UCSD-AML1 (cell line): ENCODE measurements around the gene LUC7L.
A peak's percentile ranks its signal among the peaks of the same experiment; 100 is the strongest.
"Not testable (repeated sequence)": the region's sequence is repeated elsewhere in the genome, so short reads cannot be mapped to it uniquely, and the experiment has no call there.

Source experiments
- DNase-seq: peaks from one replicate; lab custom pipeline; 2025; ENCODE audit not compliant: unreplicated experiment; lab: John Stamatoyannopoulos, UW

Gene LUC7L

DNA sequence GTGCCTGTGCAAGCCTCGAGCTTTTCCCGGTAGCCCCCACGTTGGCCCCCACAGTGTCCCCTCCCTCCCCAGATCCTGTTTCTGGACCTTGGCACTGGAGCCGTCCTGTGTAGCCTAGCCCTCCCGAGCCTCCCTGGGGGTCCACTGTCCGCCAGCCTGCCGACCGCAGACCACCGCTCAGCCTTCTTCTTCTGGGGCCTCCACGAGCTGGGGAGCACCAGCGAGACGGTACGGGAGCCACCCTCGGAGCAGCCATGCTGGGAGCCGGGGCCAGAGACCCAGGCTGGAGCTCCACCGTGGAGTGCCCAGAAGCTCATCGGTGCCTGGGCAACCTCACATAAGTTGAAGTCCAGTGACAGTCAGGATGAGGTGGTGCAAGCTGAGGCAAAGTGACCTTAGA lies 34.7 kb upstream of the LUC7L start:
- DNase-seq = no peak

DNA sequence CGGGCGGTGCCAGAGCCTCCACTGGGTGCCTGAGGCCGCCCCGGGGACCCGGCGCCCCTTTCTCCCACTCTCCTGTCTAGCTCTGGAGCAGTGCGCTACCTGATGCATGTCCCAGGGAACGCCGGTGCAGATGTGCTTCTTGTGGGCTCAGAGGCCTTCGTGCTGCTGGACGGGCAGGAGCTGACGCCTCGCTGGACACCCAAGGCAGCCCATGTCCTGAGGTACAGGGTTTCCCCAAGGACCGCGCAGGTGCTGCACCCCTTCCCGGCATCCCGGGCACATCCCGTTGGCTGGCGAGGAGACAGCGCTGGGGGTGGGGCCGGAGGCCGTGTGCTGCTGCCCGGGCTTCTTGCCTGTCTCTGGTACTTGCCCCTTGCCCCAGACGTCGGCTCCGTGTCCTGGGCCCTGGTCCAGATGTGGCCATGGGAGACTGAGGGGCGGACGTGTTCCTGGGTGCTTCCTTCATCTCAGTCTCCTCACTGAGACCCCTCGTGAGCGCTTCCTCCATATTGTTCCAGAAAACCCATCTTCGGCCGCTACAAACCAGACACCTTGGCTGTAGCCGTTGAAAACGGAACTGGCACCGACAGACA lies 34.0 kb upstream of the LUC7L start:
- no peak for DNase-seq

DNA sequence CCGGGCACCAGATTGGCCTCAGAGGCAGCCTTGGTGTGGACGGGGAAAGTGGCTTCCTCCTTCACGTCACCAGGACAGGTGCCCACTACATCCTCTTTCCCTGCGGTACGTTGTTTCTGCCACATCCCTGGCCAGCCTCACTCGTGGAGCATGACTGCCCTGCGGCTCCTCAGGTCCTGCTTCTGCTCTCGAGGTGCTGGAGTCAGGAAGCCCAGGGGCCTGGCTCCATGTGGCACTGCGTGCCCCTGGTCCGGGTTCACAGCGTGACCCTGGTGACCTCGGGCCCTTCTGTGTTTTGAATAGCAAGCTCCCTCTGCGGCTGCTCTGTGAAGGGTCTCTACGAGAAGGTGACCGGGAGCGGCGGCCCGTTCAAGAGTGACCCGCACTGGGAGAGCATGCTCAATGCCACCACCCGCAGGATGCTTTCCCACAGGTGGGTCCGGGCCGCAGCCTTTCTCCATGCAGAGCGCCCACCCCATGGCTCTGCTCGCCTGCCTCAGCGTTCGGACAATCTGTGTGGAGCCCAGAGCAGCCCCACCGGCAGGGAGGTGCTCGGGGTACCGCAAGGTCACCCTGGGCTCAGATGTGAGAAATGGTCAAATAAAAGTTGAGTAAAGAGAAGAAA lies 33.0 kb upstream of the LUC7L start:
- no peak for DNase-seq

DNA sequence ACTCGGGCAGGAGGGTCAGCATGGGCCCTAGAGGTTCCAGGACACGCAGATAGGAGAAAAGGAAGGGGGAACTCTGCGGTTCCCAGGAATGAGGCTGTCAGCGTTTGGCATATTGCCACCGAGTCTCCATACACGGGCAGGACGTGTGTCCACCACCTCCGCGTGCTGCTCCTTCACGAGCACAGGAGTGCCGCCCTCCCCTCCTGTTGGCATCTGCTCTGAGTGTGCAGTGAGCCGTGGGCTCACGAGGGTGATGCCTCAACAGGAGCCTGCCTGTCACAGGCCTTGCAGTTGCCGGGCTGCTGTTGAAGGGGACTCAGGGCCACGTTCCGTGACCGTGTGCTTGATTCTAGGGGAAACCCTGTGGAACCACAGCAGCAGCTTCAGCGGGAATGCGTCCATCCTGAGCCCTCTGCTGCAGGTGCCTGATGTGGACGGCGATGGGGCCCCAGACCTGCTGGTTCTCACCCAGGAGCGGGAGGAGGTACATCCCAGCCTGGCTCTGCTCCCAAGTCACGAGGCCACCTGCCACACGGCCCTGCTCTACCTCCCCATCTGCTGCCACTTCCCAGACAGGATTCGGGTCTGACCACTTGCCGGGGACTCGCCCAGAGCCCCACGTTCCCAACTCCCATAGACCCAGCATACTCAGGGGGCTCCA lies 31.9 kb upstream of the LUC7L start:
- DNase-seq = no peak

DNA sequence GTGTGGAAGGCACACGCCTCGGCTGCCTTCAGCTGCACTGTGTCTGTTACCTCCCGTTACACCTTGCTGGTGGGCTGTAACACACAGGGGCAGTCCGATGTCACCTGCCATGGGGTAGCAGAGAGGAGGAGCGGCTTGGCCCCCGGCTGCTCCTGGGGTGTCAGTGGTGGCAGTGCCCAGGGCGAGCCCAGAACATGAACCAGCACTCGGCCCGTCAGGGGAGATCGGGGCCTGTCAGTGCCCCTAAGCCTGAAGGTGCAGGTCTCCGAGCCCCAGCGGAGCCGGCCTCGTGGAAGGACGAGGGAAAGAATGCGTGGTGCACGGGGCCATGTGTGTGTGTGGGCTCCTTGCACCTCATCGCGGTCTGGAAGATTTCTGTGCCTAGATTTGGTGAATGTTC lies 31.1 kb upstream of the LUC7L start:
- no peak for DNase-seq

DNA sequence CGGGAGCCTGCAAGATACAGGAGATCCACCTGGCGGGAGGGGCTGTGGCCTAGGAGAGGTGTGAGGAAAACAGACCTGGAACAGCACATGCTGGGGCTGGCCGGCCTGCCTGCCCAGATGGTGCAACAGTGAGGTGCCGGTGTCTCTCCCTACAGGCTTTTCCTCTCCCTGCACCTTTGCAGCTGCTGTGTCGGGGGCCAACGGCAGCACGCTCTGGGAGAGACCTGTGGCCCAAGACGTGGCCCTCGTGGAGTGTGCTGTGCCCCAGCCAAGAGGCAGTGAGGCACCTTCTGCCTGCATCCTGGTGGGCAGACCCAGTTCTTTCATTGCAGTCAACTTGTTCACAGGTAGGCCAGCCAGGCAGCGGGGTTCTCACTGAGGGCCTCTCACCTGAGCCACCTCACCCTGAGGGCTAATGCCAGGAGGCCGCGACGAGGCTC lies 30.6 kb upstream of the LUC7L start:
- no peak for DNase-seq

DNA sequence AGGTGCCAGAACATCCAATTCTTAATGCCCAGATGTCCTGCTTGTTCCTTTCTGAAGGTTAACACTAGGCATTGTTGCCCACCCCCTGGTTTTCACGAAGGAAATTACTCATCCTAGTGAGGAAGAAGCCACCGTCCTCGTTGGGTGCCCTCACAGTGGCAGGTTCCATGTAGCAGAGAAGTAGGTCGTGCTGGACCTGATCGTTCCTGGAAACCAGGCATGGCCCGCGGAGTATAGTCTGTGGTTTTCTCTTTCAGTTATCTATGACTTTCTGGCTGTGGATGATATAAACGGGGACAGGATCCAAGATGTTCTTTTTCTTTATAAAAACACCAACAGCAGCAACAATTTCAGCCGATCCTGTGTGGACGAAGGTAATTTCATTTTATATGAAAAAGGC lies 30.0 kb upstream of the LUC7L start:
- no peak for DNase-seq

DNA sequence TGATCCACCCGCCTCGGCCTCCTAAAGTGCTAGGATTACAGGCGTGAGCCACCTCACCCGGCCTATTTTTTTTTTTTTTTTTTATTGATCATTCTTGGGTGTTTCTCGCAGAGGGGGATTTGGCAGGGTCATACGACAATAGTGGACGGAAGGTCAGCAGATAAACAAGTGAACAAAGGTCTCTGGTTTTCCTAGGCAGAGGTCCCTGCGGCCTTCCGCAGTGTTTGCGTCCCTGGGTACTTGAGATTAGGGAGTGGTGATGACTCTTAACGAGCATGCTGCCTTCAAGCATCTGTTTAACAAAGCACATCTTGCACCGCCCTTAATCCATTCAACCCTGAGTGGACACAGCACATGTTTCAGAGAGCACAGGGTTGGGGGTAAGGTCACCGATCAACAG lies 28.8 kb upstream of the LUC7L start:
- DNase-seq = not testable (repeated sequence)

DNA sequence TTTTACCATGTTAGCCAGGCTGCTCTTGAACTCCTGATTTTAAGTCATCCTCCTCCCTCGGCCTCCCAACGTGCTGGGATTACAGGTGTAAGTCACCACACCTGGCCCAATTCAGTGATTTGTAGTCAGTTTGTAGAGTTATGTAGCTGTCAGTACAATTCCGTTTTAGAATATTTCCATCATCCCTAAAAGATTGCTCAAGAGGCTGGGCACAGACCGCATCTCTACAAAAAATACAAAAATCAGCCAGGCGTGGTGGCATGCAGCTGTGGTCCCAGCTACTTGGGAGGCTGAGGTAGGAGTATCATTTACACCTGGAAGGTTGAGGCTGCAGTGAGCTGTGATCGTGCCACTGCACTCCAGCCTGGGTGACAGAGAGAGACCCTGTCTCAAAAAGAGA lies 25.9 kb upstream of the LUC7L start:
- no peak for DNase-seq

DNA sequence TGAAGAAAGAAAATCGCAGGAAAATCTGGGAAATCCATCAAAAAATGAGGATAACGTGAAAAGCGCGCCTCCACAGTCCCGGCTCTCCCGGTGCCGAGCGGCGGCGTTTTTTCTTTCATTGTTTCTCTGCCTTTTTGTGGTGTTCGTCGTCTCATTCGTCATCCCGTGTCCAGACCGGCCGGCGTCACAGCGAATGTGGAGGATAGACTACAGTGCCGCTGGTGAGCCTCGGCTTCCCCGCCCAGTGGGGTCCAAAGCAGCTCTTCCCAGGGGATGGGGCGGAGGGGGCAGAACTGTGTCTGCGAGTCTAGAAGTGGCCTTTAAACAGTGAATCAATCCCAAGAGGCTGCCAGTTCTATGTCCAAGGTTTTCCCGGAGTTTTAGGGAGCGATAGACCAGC lies 25.2 kb upstream of the LUC7L start:
- no peak for DNase-seq

DNA sequence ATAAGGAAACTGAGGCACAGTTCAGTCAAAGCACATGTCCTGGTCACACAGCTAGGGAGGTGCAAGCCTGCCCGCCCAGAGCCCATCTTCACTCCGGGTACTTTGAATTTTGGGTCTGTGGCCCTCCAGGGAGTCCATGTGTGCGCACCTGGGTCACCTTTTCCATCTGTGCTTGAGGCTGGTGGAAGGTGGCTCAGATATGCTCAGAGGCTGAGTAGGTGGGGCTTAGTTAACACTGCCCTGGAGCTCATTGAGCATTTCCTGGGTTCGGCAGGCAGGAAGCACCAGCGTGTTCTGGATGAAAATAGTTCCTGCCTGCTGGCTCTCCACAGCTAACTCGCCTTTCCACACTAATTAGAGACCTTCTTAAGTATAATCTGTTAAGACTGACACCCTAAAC lies 24.6 kb upstream of the LUC7L start:
- DNase-seq = peak; percentile 37

DNA sequence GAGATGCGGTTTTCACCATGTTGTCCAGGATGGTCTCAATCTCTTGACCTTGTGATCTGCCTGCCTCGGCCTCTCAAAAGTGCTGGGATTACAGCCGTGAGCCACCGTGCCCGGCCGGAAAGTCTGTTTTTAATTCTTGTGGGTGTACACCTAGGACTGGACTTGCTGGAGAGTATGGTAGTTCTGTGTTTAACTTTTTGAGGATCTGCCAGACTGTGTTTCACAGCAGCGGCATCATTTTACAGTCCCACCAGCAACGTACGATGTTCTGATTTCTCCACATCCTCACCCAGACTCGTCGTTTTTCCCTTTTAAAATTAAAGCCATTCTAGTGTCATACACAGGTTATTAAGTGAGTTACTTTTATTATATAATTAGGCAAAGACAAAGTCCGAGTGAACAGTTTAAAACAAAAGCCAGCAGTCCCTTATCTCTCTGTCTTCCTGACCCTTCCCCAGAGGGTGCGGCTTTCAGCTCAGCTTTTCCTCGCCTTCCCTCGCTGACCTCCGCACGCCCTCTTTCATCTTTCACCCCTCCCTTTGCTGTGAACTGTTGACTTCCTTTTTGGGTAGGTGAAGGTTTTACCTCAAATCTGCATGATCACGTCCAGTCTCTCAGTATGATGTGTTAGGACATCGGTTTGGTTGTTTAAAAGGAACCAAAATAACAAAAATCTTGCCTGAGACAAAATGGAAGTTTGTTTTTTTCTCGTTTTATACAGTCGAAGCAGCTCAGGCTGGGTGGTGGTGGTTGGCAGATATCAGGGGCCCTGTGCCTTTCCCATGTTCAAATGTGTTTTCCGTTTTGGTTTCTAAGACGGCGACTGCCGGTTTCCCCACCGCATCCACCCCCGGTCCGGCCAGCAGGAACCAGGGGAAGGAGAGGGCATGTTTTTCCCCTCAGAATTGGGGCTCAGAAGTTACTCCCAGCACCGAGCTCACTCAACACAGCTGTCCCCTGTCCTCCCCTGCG lies 23.4 kb upstream of the LUC7L start:
- DNase-seq = peak; percentile 45

DNA sequence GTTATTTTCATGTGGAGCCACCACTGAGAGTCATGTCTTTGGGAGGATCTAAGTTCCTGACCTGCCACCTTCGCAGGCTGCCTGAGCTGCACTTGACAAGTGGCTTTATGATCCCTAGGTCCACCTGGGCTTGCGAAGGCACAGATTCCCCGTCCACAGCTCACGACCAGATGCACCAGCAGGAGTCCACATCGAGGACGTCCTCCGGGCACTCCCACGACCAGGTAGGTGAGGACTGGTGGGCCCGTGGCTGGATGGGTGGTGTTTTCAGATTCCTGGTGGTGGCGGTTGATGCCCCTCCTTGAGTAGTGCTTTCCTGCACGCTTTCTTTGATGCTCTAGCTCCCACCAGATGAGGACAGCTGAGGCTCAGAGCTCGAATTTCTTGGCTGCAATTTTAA lies 20.2 kb upstream of the LUC7L start:
- DNase-seq = no peak

DNA sequence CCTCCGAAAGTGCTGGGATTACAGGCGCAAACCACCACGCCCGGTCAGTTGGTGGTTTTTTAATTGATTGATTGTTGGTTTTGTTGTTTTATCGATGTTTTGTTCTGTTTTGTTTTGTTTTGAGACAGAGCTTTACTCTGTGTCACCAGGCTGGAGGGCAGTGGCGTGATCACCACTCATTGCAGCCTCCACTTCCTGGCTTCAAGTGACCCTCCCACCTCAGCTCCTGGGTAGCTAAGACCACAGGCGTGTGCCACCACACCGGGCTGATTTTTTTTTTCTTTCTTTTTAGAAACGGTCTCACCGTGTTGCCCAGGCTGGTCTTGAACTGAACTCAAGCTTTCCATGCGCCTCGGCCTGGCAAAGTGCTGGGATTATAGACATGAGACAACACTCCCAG lies 17.8 kb upstream of the LUC7L start:
- DNase-seq = no peak

DNA sequence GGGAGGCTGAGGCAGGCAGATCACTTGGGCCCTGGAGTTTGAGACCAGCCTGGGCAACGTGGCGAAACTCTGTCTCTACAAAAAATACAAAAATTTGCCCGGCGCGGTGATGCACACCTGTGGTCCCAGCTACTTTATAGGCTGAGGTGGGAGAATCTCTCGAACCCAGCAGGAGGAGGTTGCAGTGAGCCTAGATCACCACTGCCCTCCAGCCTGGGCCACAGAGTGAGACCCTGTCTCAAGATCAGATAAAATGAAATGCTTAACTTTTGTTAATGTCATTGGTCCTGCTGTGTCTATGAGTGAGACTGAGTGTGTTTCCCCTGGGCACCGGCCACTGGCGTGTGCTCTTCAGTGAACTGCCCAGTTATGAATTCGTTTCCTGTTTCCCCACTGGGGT lies 15.9 kb upstream of the LUC7L start:
- no peak for DNase-seq

DNA sequence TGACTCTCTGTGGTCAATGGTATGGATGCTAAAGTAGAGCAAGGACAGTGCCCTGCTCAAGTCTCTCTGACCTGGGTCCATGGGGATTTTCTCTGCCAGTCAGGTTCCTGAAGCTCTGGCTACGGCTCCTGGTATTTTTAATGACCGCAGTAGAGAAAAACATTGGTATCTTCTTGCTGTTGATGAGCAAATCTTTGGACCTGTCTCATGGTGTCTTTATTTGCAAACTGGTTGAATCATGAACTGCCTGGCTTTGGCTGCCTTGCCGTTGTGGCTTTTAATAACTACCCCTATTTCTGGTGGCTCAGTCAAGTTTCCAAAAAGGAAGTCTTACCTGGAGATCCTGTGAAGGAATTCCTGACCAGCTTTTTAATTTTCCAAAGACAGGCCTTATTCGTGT lies 14.1 kb upstream of the LUC7L start:
- DNase-seq = no peak

DNA sequence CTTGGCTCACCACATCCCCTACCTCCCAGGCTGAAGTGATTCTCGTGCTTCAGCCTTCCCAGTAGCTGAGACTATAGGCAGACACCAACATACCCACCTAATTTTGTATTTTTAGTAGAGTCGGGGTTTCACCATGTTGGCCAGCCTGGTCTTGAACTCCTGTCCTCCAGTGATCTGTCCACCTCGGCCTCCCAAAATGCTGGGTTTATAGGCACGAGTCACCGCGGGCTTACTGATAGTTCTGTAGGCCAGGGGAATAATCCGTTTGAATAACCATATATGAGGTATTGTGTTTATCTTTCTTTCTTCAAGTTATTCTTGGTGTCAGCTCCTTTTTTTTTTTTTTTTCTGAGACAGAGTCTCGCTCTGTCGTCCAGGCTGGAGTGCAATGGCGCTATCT lies 13.0 kb upstream of the LUC7L start:
- no peak for DNase-seq

DNA sequence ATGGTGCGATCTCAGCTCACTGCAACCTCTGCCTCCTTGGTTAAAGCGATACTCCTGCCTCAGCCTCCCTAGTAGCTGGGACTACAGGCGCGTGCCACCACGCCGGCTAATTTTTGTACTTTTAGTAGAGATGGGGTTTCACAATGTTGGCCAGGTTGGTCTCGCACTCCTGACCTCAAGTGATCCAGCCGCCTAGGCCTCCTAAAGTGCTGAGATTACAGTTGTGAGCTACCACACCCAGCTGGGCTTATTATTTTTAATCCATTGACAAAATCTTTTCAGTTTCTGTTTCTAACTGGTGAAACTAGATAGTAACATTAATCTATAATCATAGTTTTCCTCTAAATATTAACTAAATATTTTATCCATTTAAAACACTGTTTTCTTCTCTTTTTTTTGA lies 11.3 kb upstream of the LUC7L start:
- DNase-seq = no peak

DNA sequence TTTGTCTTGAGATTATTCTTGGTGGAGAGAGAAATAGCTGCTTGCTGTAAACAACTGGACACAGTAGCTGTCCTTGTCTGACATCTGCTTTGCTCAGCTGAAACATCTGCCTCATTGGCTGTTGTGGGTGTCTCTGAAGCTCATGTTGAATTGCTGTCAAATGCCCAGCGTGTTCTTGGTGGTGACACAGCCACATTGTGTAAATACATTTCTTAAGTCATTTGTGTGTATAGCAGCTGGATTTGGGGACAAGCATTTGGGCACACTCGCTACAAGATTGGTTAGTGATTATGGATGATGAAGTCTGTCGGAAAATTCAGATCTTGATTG lies 10.7 kb upstream of the LUC7L start:
- no peak for DNase-seq

DNA sequence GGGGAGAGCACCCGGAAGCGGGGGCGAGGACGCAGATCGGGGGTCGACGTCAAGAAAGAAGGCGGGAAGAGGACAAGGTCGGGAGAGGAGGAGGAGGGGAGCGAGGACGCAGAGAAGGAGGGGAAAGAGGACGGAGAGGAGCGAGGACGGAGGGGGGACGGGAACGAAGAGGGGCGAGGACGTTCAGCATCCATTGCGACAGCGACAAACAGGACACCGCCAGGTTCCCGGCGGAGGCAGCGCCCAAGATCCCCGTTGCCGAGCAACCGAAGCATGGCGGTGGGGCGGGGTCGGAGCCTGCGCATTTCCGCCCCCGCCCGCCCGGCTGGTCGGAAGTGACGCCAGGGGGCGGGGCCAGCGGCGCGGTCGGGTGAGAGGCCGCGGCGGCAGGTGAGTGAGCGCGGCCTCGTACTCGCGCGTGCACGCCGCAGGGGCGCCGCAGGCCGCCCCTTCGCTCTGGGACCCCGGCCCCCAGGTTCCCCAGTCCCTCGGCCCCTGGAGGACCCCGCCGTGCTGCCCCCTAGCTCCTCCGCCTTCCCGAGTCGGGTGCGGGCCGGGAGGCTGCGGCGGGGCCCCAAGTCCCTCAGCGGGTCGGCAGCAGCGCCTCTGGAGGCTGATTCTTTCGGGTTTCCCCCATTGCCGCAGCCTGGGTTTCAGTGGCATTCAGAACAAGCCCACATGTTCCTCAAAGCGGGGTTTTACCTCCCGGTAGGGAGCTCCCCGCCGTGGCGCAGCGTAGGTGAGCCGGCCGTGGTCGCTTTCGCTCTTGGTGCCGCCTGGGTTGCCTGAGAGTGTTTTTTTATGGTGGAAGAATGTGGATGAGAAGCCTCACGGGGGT lies 5.4 kb upstream of the LUC7L start, which contains the start of gene FAM234A:
FAM234A (plus strand) TSS at position 354 of the 838 bp plus-strand sequence. CDS start 19,593 bp downstream, outside the sequence.
- peak; percentile 94 for DNase-seq

DNA sequence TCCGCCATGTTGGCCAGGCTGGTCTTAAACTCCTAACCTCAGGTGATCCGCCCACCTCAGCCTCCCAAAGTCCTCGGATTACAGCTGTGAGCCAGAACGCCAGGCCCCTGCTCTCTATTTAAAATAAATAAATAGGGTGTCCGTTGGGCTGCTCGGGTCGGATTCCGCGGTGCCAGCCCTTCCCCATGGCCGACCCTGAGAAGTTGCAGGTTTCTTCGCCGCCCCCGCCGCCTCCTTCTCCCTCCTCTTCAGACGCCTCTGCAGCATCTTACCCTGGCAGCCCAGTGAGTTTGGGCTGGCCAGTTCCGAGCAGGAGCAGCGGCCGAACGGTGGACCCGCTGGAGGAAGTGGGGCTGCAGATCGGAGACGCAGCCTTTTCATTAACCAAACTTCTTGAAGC lies 1.7 kb upstream of the LUC7L start:
- DNase-seq = no peak
